Measurements from ENCODE around the gene KIF14. TPM values are rescaled to one million over a fixed set of nuclear protein-coding genes. Genes with fewer than 3 reads are reported as not detected.

KIF14 gene
- total and polyA plus RNA-seq, 2 experiments from 2014 or later: 13.3 to 23.2 TPM

- TF ChIP-seq, protein P1, sequence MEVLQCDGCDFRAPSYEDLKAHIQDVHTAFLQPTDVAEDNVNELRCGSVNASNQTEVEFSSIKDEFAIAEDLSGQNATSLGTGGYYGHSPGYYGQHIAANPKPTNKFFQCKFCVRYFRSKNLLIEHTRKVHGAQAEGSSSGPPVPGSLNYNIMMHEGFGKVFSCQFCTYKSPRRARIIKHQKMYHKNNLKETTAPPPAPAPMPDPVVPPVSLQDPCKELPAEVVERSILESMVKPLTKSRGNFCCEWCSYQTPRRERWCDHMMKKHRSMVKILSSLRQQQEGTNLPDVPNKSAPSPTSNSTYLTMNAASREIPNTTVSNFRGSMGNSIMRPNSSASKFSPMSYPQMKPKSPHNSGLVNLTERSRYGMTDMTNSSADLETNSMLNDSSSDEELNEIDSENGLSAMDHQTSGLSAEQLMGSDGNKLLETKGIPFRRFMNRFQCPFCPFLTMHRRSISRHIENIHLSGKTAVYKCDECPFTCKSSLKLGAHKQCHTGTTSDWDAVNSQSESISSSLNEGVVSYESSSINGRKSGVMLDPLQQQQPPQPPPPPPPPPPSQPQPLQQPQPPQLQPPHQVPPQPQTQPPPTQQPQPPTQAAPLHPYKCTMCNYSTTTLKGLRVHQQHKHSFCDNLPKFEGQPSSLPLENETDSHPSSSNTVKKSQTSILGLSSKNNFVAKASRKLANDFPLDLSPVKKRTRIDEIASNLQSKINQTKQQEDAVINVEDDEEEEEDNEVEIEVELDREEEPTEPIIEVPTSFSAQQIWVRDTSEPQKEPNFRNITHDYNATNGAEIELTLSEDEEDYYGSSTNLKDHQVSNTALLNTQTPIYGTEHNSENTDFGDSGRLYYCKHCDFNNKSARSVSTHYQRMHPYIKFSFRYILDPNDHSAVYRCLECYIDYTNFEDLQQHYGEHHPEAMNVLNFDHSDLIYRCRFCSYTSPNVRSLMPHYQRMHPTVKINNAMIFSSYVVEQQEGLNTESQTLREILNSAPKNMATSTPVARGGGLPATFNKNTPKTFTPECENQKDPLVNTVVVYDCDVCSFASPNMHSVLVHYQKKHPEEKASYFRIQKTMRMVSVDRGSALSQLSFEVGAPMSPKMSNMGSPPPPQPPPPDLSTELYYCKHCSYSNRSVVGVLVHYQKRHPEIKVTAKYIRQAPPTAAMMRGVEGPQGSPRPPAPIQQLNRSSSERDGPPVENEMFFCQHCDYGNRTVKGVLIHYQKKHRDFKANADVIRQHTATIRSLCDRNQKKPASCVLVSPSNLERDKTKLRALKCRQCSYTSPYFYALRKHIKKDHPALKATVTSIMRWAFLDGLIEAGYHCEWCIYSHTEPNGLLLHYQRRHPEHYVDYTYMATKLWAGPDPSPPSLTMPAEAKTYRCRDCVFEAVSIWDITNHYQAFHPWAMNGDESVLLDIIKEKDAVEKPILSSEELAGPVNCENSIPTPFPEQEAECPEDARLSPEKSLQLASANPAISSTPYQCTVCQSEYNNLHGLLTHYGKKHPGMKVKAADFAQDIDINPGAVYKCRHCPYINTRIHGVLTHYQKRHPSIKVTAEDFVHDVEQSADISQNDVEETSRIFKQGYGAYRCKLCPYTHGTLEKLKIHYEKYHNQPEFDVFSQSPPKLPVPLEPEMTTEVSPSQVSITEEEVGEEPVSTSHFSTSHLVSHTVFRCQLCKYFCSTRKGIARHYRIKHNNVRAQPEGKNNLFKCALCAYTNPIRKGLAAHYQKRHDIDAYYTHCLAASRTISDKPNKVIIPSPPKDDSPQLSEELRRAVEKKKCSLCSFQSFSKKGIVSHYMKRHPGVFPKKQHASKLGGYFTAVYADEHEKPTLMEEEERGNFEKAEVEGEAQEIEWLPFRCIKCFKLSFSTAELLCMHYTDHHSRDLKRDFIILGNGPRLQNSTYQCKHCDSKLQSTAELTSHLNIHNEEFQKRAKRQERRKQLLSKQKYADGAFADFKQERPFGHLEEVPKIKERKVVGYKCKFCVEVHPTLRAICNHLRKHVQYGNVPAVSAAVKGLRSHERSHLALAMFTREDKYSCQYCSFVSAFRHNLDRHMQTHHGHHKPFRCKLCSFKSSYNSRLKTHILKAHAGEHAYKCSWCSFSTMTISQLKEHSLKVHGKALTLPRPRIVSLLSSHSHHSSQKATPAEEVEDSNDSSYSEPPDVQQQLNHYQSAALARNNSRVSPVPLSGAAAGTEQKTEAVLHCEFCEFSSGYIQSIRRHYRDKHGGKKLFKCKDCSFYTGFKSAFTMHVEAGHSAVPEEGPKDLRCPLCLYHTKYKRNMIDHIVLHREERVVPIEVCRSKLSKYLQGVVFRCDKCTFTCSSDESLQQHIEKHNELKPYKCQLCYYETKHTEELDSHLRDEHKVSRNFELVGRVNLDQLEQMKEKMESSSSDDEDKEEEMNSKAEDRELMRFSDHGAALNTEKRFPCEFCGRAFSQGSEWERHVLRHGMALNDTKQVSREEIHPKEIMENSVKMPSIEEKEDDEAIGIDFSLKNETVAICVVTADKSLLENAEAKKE (CRISPR knock-in tag; IDR thresholded peaks at IDR 0.05): no peak
- TF ChIP-seq STAT1 (IDR thresholded peaks at IDR 0.05; ENCODE audit: unreplicated experiment): no peak
- TF ChIP-seq, protein P2, sequence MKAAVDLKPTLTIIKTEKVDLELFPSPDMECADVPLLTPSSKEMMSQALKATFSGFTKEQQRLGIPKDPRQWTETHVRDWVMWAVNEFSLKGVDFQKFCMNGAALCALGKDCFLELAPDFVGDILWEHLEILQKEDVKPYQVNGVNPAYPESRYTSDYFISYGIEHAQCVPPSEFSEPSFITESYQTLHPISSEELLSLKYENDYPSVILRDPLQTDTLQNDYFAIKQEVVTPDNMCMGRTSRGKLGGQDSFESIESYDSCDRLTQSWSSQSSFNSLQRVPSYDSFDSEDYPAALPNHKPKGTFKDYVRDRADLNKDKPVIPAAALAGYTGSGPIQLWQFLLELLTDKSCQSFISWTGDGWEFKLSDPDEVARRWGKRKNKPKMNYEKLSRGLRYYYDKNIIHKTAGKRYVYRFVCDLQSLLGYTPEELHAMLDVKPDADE (IDR thresholded peaks at IDR 0.05): no peak
- no peak for TF ChIP-seq EZH2phosphoT487 (IDR thresholded peaks at IDR 0.05; ENCODE audit: unreplicated experiment)
- TF ChIP-seq NANOG (IDR thresholded peaks at IDR 0.05; ENCODE audit: borderline replicate concordance): no peak
- TF ChIP-seq ZNF331 (CRISPR knock-in tag; IDR thresholded peaks at IDR 0.05; ENCODE audit: low read depth): no peak
- TF ChIP-seq ZNF114 (CRISPR knock-in tag; IDR thresholded peaks at IDR 0.05): no peak
- TF ChIP-seq CREB1 (CRISPR knock-in tag; IDR thresholded peaks at IDR 0.05; ENCODE audit: low read depth): no peak
- no peak for TF ChIP-seq CTCF (conservative IDR thresholded peaks at IDR 0.05; ENCODE audit: low read depth in 2 of 2)
- TF ChIP-seq POLR2AphosphoS5 (IDR thresholded peaks at IDR 0.05; ENCODE audit: low read depth): no peak
- no peak for TF ChIP-seq EZH2 (IDR thresholded peaks at IDR 0.05; ENCODE audit: low read depth, unreplicated experiment)
- no peak for TF ChIP-seq JUNB (IDR thresholded peaks at IDR 0.05; ENCODE audit: unreplicated experiment)
Observed at GRCh38 chr1:200590001-200590400, 30.6 kb downstream of the KIF14 start (continued).

All from GM23338 (cell line).